ENCODE measurements around the gene CCDC102B. TPM values are rescaled to one million over a fixed set of nuclear protein-coding genes. Genes with fewer than 3 reads are reported as not detected.

The CCDC102B gene
- total and polyA plus RNA-seq, 4 donors = 7.1 to 78.8 (median 19.9) TPM

GRCh38 chr18:68843473-68844089 lies 45.7 kb downstream of the CCDC102B start:
- Histone ChIP-seq H3K4me1 (ENCODE audit: control insufficient read depth in 5 of 5, insufficient read depth in 5 of 5, low read length in 5 of 5) (peaks cover 0 to 2% (median 0%) of the 10 kb centered on the region in 5 donors), H3K36me3 (ENCODE audit: control insufficient read depth in 4 of 4, insufficient read depth in 4 of 4, low read length in 4 of 4) (no peaks in the 10 kb centered on the region), H3K9ac (ENCODE audit: insufficient read depth in 1 of 2, low read length in 2 of 2) (no peak overlapping the region), H3K9me3 (ENCODE audit: control insufficient read depth in 4 of 4, insufficient read depth in 3 of 4, low read length in 3 of 4) (no peaks in the 10 kb centered on the region), H3K27ac (ENCODE audit: low read depth in 1 of 2, low read length in 1 of 2) (no peak overlapping the region), H3K4me3 (no peak overlapping the region), H3K27me3 (ENCODE audit: control insufficient read depth in 3 of 3, insufficient read depth in 3 of 3, low read length in 2 of 3) (no peaks in the 10 kb centered on the region)
- ATAC-seq (ENCODE audit: insufficient read depth, low FRiP score) (no peak), DNase-seq (no peak)
- no peak for TF ChIP-seq CTCF (IDR thresholded peaks at IDR 0.05; ENCODE audit: control extremely low read depth, extremely low read depth)
- 71 to 93% methylated on average over 2 of the region's 2 CpGs for WGBS, 2 donors

- peak; percentile 9 for TF ChIP-seq CTCF (IDR thresholded peaks at IDR 0.05; ENCODE audit: control extremely low read depth, extremely low read depth)
- Histone ChIP-seq H3K9me3 (ENCODE audit: control insufficient read depth in 4 of 4, insufficient read depth in 3 of 4, low read length in 3 of 4) (no peaks in the 10 kb centered on the region), H3K27me3 (ENCODE audit: control insufficient read depth in 3 of 3, insufficient read depth in 3 of 3, low read length in 2 of 3) (no peaks in the 10 kb centered on the region), H3K9ac (ENCODE audit: insufficient read depth in 1 of 2, low read length in 2 of 2) (no peak overlapping the region), H3K27ac (ENCODE audit: low read depth in 1 of 2, low read length in 1 of 2) (no peak overlapping the region), H3K36me3 (ENCODE audit: control insufficient read depth in 4 of 4, insufficient read depth in 4 of 4, low read length in 4 of 4) (no peaks in the 10 kb centered on the region), H3K4me1 (ENCODE audit: control insufficient read depth in 5 of 5, insufficient read depth in 5 of 5, low read length in 5 of 5) (no peaks in the 10 kb centered on the region), H3K4me3 (no peak overlapping the region)
- DNase-seq = peak in 2 of 3 donors; percentile 40 to 59
- WGBS, 2 donors = 47 to 57% methylated on average over 3 of the region's 3 CpGs
- ATAC-seq (ENCODE audit: insufficient read depth, low FRiP score) = no peak
These were observed 49.4 kb downstream of the CCDC102B start for GRCh38 chr18:68847219-68847837.

- Histone ChIP-seq H3K36me3 (ENCODE audit: control insufficient read depth in 4 of 4, insufficient read depth in 4 of 4, low read length in 4 of 4) (no peaks in the 10 kb centered on the region), H3K9me3 (ENCODE audit: control insufficient read depth in 4 of 4, insufficient read depth in 3 of 4, low read length in 3 of 4) (no peaks in the 10 kb centered on the region), H3K4me3 (no peak overlapping the region), H3K9ac (ENCODE audit: insufficient read depth in 1 of 2, low read length in 2 of 2) (no peak overlapping the region), H3K4me1 (ENCODE audit: control insufficient read depth in 5 of 5, insufficient read depth in 5 of 5, low read length in 5 of 5) (no peaks in the 10 kb centered on the region), H3K27ac (ENCODE audit: low read depth in 1 of 2, low read length in 1 of 2) (no peak overlapping the region), H3K27me3 (ENCODE audit: control insufficient read depth in 3 of 3, insufficient read depth in 3 of 3, low read length in 2 of 3) (no peaks in the 10 kb centered on the region)
- ATAC-seq (ENCODE audit: insufficient read depth, low FRiP score) (no peak), DNase-seq (no peak)
- TF ChIP-seq CTCF (IDR thresholded peaks at IDR 0.05; ENCODE audit: control extremely low read depth, extremely low read depth) = no peak
- WGBS, 2 donors = 82 to 85% methylated on average over 1 of the region's 1 CpG
These were observed 50.4 kb downstream of the CCDC102B start for GRCh38 chr18:68848242-68848641.
